Measurements from ENCODE around the gene PRTG. TPM values are rescaled to one million over a fixed set of nuclear protein-coding genes. Genes with fewer than 3 reads are reported as not detected.

PRTG gene
- polyA plus RNA-seq, 3 donors: not detected

DNA sequence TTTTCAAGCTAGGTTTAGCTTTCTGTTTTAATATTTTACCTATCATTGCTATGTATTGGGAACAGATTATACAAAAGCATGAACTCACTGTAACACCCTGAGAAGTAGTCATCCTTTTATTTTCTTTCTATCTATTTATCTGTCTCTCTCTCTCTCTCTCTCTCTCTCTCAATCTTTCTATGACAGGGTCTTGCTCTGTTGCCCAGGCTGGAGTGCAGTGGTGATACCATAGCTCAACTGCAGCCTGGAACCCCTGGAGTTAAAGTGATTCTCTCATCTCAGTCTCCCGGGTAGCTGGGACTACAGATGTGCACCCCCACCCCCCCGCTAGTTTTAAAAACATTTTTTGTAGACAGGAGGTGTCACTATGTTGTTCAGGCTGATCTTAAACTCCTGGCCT, 28.9 kb downstream of the PRTG start:
- Histone ChIP-seq H4K20me1 (ENCODE audit: insufficient read depth, low read length) (no peaks in the 10 kb centered on the region), H3K79me2 (ENCODE audit: insufficient read depth, low read length) (no peaks in the 10 kb centered on the region), H2AFZ (ENCODE audit: insufficient read depth, low read depth, low read length, poor library complexity, severe bottlenecking) (no peak overlapping the region), H3K4me2 (replicated peaks; ENCODE audit: extremely low read depth, low read length, poor library complexity, severe bottlenecking) (no peak overlapping the region), H3K27ac (ENCODE audit: low read depth in 1 of 2, low read length in 2 of 2) (no peak overlapping the region), H3K27me3 (ENCODE audit: control insufficient read depth in 2 of 2, insufficient read depth in 2 of 2, low read length in 2 of 2) (no peaks in the 10 kb centered on the region), H3K9ac (ENCODE audit: insufficient read depth, low read length, poor library complexity, severe bottlenecking) (no peak overlapping the region), H3K9me3 (replicated peaks in 1 of 2; ENCODE audit: control insufficient read depth in 1 of 2, insufficient read depth in 1 of 2, low read length in 2 of 2) (no peaks in the 10 kb centered on the region), H3K4me3 (replicated peaks in 1 of 3; ENCODE audit: low read depth in 2 of 3, low read length in 3 of 3) (no peak overlapping the region), H3K4me1 (ENCODE audit: control insufficient read depth in 1 of 2, insufficient read depth in 2 of 2, low read length in 2 of 2) (no peaks in the 10 kb centered on the region), H3K36me3 (replicated peaks in 1 of 2; ENCODE audit: control insufficient read depth in 1 of 2, insufficient read depth in 2 of 2, low read length in 2 of 2) (no peaks in the 10 kb centered on the region)
- no CpG with 5 or more reads among the region's 2 CpGs for WGBS (ENCODE audit: insufficient coverage)
- Mint-ChIP-seq H3K4me3 (no peak overlapping the region), H3K9me3 (peaks cover 0 to 3% (median 0%) of the 10 kb centered on the region in 7 donors), H3K4me1 (no peaks in the 10 kb centered on the region), H3K36me3 (no peaks in the 10 kb centered on the region), H3K27me3 (ENCODE audit: low read depth in 3 of 3) (peaks cover 0 to 1% (median 0%) of the 10 kb centered on the region in 3 donors), H3K27ac (no peak overlapping the region)
- DNase-seq: no peak
- intact Hi-C loops (cut with micrococcal nuclease): no loop called here
- TF ChIP-seq, protein P1, sequence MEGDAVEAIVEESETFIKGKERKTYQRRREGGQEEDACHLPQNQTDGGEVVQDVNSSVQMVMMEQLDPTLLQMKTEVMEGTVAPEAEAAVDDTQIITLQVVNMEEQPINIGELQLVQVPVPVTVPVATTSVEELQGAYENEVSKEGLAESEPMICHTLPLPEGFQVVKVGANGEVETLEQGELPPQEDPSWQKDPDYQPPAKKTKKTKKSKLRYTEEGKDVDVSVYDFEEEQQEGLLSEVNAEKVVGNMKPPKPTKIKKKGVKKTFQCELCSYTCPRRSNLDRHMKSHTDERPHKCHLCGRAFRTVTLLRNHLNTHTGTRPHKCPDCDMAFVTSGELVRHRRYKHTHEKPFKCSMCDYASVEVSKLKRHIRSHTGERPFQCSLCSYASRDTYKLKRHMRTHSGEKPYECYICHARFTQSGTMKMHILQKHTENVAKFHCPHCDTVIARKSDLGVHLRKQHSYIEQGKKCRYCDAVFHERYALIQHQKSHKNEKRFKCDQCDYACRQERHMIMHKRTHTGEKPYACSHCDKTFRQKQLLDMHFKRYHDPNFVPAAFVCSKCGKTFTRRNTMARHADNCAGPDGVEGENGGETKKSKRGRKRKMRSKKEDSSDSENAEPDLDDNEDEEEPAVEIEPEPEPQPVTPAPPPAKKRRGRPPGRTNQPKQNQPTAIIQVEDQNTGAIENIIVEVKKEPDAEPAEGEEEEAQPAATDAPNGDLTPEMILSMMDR (IDR thresholded peaks at IDR 0.05): no peak

DNA sequence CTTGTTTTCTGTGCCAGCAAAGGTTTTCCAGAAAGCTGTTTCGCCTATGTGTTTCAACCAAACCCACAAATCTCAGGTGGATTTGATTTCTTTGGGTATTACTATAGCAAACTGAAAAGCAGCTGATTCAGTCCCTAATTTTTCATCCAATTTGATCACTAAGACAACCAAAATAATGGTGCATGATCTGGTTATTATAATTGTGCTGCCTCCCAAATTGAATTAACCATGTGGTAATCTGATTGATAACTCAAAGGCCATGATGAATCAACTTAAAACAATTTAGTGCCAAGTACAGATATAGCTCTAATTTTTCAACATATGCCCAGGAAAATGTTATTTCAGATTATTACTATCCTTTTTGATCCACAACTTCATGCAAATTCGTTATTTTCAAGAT, 30.6 kb downstream of the PRTG start:
- H3K4me3 Mint-ChIP-seq: no peak overlapping the region
- H3K4me1 ChIP-seq (ENCODE audit: control insufficient read depth in 1 of 2, insufficient read depth in 2 of 2, low read length in 2 of 2): no peaks in the 10 kb centered on the region
- no peaks in the 10 kb centered on the region for H3K4me1 Mint-ChIP-seq
- DNase-seq: no peak
- H3K9ac ChIP-seq (ENCODE audit: insufficient read depth, low read length, poor library complexity, severe bottlenecking): no peak overlapping the region
- H3K36me3 ChIP-seq (replicated peaks in 1 of 2; ENCODE audit: control insufficient read depth in 1 of 2, insufficient read depth in 2 of 2, low read length in 2 of 2): no peaks in the 10 kb centered on the region
- intact Hi-C loops (cut with micrococcal nuclease): no loop called here
- no peak overlapping the region for H2AFZ ChIP-seq (ENCODE audit: insufficient read depth, low read depth, low read length, poor library complexity, severe bottlenecking)
- no peak overlapping the region for H3K27ac ChIP-seq (ENCODE audit: low read depth in 1 of 2, low read length in 2 of 2)
- no peaks in the 10 kb centered on the region for H3K27me3 Mint-ChIP-seq (ENCODE audit: low read depth in 3 of 3)
- no peaks in the 10 kb centered on the region for H3K9me3 ChIP-seq (replicated peaks in 1 of 2; ENCODE audit: control insufficient read depth in 1 of 2, insufficient read depth in 1 of 2, low read length in 2 of 2)
- no peaks in the 10 kb centered on the region for H3K27me3 ChIP-seq (ENCODE audit: control insufficient read depth in 2 of 2, insufficient read depth in 2 of 2, low read length in 2 of 2)
- H4K20me1 ChIP-seq (ENCODE audit: insufficient read depth, low read length): no peaks in the 10 kb centered on the region
- no peak overlapping the region for H3K4me3 ChIP-seq (replicated peaks in 1 of 3; ENCODE audit: low read depth in 2 of 3, low read length in 3 of 3)
- H3K79me2 ChIP-seq (ENCODE audit: insufficient read depth, low read length): no peaks in the 10 kb centered on the region
- peaks cover 0 to 3% (median 0%) of the 10 kb centered on the region in 7 donors for H3K9me3 Mint-ChIP-seq
- no peak overlapping the region for H3K27ac Mint-ChIP-seq
- TF ChIP-seq, protein P1 (IDR thresholded peaks at IDR 0.05): no peak
- H3K4me2 ChIP-seq (replicated peaks; ENCODE audit: extremely low read depth, low read length, poor library complexity, severe bottlenecking): no peak overlapping the region
- no peaks in the 10 kb centered on the region for H3K36me3 Mint-ChIP-seq
- WGBS (ENCODE audit: insufficient coverage): 80% methylated on average over 1 of the region's 2 CpGs
